Activated CD4-positive, alpha-beta T cell treated with anti-CD3 and anti-CD28 coated beads, Interleukin-2, amount 50 U/mL, for 24 hours (primary cell): ENCODE data around the gene DHX29.

Source experiments
- DNase-seq, 2 donors: peaks; one replicate each; pipeline ENCODE4 v3.0.0-alpha.2; 2020; ENCODE audit warnings: low read depth in 1 of 2, low spot score in 1 of 2

Gene DHX29

DNA sequence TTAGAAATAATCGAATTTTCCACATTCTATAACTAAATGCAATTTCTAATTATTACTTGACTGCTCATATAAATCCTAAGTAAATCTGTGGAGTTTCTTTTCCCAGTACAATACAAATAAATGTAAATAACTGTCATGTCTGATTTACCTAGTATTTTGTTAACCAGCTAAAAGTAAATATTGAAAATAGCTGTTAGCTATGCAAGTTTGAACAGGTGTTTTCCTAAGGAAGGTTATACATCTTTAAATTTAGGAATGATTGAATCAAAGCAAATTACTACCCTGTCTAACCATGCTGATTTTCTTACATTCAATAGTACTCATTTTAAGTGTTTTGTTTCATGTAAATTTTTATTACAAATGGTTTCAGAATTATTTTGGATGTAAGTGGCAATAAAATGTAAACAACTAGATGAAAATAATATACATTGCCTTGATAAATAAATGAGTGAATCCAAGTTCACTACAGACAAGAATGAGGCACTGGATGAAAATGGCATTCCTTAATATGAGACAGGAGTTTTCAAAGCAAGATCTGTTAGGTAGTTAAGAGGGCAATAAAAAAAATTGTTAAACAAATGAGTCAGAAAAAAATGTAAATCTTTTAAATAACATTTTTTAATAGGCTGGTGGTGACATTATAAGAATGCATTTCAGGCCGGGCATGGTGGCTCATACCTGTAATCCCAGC, 96.2 kb downstream of the DHX29 start:
- DNase-seq: no peak
